Activated naive CD4-positive, alpha-beta T cell treated with anti-CD3 and anti-CD28 coated beads, Interleukin-2, amount 50 U/mL, for 72 hours (primary cell): Measurements from ENCODE around the gene KRT3. TPM values are rescaled to one million over a fixed set of nuclear protein-coding genes. Genes with fewer than 3 reads are reported as not detected.
"Not testable (repeated sequence)": the region's sequence is repeated elsewhere in the genome, so short reads cannot be mapped to it uniquely, and the experiment has no call there.

Experiments
- ATAC-seq, 2 donors: fragments of 150-1000 bp; cut with Tn5 transposase; 2 replicates each; pipeline ENCODE4 v1.10.0; 2021; ENCODE audit warnings: mild to moderate bottlenecking in 2 of 2, moderate library complexity in 2 of 2
- DNase-seq, 2 donors: peaks; one replicate each; pipeline ENCODE4 v3.0.0; 2021 to 2022; ENCODE audit warnings: low spot score in 2 of 2
- H3K27ac Mint-ChIP-seq, 2 donors: one replicate each; pipeline ENCODE4 v1.8.0; 2022; ENCODE audit warnings: mild to moderate bottlenecking in 2 of 2, mixed read lengths in 2 of 2
- H3K36me3 Mint-ChIP-seq, 2 donors: one replicate each; pipeline ENCODE4 v1.8.0; 2022; ENCODE audit warnings: mixed read lengths in 2 of 2
- H3K9me3 Mint-ChIP-seq, 2 donors: one replicate each; pipeline ENCODE4 v1.8.0; 2022; ENCODE audit warnings: mixed read lengths in 2 of 2
- total RNA-seq, 2 donors: library from RNA; stranded (reverse); gene quantifications; one replicate each; pipeline ENCODE4 v1.2.3, GENCODE V29; 2022

Gene KRT3
- total RNA-seq, 2 donors from 2014 or later: 0.09 TPM; not detected in 1

DNA sequence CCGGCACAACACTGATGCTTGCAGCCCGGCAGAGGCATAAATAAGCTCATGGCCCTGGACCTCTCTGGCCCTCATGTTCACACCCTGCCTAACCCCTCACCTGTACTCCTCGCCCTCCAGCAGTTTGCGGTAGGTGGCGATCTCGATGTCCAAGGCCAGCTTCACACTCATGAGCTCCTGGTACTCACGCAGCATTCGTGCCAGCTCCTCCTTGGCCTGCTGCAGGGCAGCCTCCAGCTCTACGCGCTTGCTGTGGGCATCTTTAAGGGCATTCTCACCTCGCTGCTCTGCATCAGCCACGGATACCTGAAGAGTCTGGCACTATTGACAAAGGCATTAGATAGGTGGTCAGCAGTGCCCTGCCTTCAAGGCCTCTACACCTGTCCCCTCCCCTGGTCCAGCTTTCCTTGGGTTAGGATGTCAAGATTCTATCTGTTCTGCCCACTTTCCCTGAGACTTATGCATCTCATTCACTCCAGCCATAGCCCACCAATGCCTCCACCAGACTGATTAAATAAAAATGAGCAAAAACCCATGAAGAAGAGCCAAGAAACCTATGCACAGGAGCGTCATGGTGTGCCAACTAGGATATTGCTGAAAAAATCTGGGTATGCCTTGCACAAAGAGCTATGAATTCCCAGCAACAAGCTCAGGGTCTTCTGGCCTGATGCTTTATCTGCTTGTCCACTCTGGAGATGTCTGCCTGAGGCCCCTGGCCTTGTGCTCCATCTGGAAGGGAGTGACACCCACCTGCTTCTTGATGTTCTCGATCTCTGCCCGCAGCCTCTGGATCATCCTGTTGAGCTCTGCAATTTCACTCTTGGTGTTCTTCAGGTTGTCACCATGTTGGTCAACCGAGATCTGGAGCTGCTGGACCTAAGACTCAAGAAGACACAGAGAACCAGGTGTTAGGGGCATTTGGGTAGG, 11.9 kb upstream of the KRT3 start:
- ATAC-seq (no peak), DNase-seq (no peak)
- Mint-ChIP-seq H3K36me3 (no peaks in the 10 kb centered on the region), H3K9me3 (no peaks in the 10 kb centered on the region), H3K27ac (no peak overlapping the region)

DNA sequence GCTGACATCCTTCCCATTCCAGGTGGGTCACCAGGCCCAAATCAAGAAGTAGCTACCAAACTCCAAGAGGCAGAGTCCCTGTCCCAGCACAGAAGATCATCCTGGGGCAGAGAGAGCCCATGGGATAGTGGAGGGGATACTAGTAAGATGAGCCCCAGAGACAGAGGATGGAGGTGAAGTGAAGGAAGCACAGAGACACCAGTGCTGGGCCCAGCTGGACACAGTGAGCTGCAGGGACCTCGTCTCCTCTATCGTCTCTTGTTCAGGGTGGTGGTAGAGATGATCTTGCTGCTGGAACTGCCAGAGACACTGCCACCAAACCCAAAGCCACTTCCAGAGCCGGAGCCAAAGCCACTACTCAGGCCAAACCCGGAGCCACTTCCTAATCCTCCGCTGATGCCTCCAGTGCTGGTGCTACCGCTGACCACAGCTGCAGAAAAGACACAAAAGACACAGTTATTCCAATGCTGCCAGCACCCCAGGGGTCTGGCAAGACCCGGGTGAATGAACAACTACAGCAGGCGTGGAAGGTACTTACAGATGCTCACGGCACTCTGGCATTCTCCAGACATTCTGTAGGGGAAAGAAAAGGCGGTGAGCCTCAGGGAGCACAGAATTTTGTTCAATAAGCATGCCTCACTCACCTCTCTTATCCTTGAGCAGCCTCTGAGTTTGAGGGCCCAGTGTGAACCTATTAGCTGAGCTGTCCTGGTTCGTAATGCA, 11.1 kb upstream of the KRT3 start:
- no peak for ATAC-seq
- H3K27ac Mint-ChIP-seq: no peak overlapping the region

DNA sequence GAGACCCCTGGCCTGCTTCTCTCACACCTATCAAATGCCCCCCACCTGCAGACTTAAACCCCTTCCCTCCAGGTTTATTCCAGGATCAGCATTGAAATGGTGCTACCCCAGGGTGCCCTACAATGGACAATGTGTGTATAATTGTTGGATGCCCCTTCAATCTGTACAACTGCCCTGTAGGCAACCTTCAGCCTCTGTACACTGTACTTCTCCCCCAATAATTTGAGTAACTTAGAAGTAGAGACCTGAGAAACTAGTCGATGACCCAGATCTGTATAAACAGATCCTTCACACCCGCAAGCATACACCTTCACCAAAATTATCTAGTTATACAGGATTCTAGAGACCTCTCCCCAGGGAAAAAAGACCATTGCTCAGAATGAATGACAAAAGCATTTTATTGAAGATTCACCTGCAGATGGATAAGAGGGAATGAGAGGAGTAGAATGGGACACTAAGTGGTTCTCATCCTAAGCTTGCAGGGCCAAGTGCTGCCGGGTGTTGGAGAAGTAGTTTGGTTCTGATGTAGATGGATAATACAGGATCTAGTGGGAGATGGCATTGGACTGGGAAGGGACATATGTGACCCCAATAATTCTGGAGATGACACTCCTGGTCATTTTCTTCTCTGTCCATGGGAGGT, 10.4 kb upstream of the KRT3 start:
- ATAC-seq (no peak), DNase-seq (no peak)
- Mint-ChIP-seq H3K9me3 (no peaks in the 10 kb centered on the region), H3K27ac (no peak overlapping the region), H3K36me3 (no peaks in the 10 kb centered on the region)

More for the DNA sequence above, 11.1 kb upstream of the KRT3 start:
- Mint-ChIP-seq H3K9me3 (no peaks in the 10 kb centered on the region), H3K36me3 (no peaks in the 10 kb centered on the region)
- DNase-seq: no peak

DNA sequence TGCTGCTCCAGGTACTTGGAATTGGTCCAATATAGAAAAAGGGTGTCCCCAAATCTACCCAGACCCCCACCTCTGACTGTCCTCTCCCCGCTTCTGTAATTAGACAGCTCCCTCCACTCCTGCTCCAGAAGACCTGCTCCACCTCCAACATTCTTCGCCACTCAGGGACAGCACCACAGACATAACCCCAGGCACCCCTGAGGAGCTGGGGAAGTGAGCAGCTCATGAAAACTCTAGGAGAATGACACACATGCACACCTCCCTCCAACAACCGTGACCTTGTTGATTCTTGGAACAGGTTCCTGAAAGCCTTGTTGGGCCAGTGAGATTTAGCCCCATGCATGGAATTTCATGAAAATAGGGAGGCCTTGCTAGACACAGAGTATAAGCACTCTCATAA, 9.8 kb upstream of the KRT3 start:
- no peak for DNase-seq
- Mint-ChIP-seq H3K27ac (no peak overlapping the region), H3K36me3 (no peaks in the 10 kb centered on the region), H3K9me3 (no peaks in the 10 kb centered on the region)
- ATAC-seq: no peak

DNA sequence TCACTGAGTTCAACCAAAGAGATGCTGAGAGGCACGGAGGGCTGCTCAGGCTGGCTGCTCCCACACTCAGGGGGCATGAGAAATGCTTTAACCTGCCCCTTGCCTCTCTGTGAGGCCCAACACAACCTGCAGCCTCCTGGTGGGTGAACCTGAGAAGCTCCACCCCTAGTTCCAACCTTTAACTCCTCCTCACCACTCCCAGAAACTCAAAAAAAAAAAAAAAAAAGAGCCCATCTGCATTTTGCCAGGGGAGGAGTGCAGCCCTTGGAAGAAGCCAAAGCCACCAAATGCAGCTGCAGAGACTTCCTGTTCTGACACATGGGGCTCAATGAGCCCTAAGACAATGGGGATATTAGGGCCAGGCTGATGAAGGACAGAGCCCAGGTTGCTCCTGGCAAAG, 9.1 kb upstream of the KRT3 start:
- ATAC-seq (no peak), DNase-seq (no peak)
- Mint-ChIP-seq H3K9me3 (no peaks in the 10 kb centered on the region), H3K36me3 (no peaks in the 10 kb centered on the region), H3K27ac (no peak overlapping the region)

DNA sequence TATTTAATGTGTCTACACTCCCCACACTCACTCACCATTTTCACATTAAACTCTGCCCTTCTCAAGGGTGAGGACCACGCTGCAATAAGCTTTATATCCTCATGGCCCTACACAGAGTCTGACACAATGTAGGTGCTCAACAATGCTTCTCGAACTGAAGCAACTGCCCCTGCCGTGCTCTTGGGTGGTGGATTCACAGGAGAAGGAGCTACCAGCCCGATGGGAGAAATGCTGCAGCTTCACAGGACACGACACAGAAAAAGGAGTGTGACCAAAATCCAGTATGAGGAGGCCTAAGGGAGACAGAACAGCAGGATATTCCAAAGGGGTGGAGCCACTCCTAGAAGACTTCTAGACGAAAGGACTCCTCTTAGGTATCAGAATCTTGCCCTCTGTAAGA, 6.5 kb upstream of the KRT3 start:
- H3K36me3 Mint-ChIP-seq: no peaks in the 10 kb centered on the region
- DNase-seq: no peak
- ATAC-seq: no peak
- no peaks in the 10 kb centered on the region for H3K9me3 Mint-ChIP-seq
- no peak overlapping the region for H3K27ac Mint-ChIP-seq

DNA sequence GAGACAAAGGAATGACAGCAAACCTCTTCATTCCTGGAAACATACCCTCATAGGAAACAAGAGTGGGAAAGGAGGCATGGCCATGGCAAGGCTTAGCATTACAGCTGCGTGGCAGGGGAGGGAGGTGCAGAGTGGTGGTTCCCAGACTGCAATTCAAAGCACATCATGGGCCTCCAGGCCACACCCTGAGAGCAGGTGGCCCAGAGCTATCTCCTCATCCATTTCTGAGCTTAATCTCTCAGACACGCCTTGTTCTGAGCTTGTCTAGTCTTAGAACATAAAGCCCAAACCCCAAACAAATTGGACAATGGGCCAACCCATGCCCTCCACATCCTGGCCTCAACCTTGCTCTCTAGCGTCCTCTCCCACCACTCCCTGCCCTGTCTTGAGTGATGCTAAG, 5.9 kb upstream of the KRT3 start:
- Mint-ChIP-seq H3K9me3 (no peaks in the 10 kb centered on the region), H3K27ac (no peak overlapping the region), H3K36me3 (no peaks in the 10 kb centered on the region)
- DNase-seq (no peak), ATAC-seq (no peak)

DNA sequence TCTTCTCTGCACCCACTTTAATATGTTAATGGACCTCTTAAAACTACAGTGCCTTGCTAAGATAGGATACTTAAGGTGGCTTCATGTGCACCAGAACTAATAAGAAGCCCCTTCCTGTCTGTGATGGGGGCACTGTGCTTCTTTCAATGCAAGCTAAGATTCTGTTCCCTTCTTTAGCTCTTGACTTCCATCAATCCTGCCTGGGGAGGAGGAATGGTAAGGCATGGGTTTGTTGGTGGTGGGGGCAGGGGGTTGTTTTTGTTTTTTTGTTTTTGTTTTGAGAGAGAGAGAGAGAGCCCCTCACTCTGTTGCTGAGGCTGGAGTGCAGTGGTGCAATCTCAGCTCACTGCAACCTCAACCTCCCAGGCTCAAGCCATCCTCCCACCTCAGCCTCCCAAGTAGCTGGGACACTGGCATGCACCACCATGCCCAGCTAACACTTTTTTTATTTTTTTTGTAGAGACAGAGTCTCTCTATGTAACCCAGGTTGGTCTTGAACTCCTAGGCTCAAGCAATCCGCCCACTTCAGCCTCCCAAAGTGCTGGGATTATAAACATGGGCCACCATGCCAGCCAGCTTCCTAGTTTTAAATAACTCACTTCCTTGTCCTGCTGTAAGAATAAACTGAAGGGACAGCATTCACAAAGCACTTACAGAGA, 4.5 kb upstream of the KRT3 start:
- Mint-ChIP-seq H3K9me3 (no peaks in the 10 kb centered on the region), H3K36me3 (no peaks in the 10 kb centered on the region), H3K27ac (peak overlapping the region; percentile 37 to 52)
- DNase-seq (no peak), ATAC-seq (no peak)

DNA sequence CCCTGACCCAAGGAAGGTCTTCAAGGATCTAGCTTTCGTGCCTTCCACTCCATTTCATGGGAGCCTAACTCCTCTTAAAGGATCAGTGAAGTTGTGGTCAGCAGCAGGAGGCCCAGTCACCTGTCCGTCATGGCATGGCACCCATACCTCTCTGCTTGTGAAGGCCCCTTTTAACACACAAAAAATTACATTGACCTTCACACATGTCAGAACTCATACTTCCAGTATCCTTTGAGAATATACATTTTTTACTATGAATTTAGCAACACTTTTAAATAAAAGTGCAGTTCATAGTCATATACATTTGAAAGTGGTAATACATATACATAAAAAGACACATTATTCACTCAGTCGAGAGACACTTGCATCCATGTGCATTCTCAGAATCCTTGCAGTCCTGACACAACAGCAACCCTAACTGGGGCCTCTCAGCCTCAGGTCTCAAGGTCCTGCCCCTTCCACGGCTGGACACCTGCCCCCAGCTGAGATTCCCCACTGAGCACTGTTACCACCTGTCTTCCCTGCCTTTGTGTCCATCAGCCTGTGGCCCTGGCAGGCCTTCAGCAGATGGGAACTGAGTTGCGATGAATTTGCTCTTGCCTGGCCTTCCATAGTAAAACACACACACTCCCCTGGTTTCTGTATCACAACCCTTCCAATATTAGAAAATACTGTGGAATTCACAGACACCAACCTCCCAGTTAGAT, 3.7 kb upstream of the KRT3 start:
- ATAC-seq (no peak), DNase-seq (no peak)
- H3K27ac Mint-ChIP-seq: no peak overlapping the region

DNA sequence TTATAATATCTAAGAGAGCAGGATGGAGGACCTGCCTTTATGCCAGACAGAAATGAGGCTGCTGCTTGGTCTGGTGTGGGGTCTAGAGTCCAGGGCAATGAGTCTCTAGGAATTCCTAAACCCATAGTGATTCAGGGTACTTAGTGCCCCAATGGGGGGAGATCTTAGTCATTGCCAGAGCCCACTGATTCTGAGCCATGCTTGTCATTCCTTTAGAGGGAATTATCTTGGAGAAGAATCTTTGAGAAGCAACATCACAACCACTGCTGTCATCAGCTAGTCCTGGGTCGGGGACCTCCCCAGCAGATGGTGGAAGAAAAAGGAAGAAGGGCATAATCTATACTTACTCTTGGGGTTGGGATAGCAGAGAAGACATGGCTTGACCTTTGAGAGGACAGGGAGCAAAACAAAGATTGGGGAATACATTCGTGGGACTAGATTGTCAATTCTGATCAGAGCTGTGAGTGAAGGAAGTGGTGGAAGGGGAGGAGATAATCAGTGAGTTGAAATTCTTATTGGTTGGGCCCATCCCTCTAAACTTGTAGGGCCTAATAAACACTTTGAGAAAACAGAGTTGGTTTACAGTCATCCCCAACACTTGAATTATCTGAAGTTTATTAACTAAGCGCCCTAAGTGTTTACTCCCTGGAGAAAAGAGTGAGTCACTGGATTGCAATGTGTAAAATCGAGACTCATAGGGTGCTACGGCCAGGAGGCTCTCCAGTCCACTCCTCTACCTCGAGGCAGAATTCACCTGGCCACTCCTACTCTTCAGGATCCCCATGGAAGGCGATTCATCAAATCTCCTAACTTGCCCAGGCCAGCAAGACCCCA, 3.0 kb upstream of the KRT3 start:
- H3K9me3 Mint-ChIP-seq: no peaks in the 10 kb centered on the region
- ATAC-seq (no peak), DNase-seq (no peak)
- H3K27ac Mint-ChIP-seq: no peak overlapping the region
- no peaks in the 10 kb centered on the region for H3K36me3 Mint-ChIP-seq

More for the DNA sequence above, 3.7 kb upstream of the KRT3 start:
- Mint-ChIP-seq H3K9me3 (no peaks in the 10 kb centered on the region), H3K36me3 (no peaks in the 10 kb centered on the region)

DNA sequence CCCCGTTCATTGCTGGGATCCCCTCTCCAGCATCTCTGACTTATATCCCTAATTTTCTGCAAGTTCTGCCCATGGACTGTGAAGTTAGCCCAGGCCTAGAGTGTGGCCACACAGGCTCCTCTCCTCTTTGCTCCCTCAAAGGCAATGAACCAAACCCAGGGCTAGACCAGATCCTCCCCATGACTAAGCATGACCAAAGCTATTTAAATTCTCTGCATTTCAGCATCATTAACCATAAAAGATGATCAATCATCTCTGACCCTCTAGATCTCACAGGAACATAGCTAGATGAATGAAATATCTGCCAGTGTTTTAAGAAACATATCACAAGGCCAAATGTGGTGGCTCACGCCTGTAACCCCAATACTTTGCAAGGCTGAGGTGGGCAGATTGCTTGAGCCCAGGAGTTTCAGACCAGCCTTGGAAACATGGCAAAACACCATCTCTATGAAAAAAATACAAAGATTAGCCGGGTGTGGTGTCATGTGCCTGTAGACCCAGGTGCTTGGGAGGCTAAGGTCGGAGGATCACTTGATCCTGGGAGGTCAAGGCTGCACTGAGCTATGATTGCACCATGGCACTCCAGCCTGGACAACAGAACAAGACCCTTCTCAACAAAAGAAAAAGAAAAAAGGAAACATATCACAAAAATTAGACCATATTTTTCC, 2.2 kb upstream of the KRT3 start:
- H3K27ac Mint-ChIP-seq: no peak overlapping the region
- DNase-seq (no peak), ATAC-seq (no peak)
- no peaks in the 10 kb centered on the region for H3K9me3 Mint-ChIP-seq
- H3K36me3 Mint-ChIP-seq: no peaks in the 10 kb centered on the region

DNA sequence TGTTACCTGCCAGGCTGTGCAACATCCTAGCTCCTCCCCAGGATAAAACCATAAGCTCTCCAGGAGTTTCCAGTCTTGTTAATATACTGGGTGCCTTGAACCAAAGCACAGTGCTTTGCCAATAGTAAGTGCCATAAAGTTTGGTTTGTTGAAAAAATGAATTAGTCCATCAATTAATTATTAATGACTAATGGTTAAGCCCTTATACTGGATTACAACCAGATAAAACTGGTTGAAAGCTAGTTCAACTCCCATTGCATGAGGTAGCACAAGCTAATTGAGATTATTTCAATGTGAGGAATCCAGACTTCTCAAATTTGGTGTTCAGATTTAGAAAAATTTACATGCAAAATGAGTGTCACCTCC, 1.6 kb upstream of the KRT3 start:
- ATAC-seq: no peak
- Mint-ChIP-seq H3K36me3 (no peaks in the 10 kb centered on the region), H3K9me3 (no peaks in the 10 kb centered on the region), H3K27ac (no peak overlapping the region)
- DNase-seq: no peak

DNA sequence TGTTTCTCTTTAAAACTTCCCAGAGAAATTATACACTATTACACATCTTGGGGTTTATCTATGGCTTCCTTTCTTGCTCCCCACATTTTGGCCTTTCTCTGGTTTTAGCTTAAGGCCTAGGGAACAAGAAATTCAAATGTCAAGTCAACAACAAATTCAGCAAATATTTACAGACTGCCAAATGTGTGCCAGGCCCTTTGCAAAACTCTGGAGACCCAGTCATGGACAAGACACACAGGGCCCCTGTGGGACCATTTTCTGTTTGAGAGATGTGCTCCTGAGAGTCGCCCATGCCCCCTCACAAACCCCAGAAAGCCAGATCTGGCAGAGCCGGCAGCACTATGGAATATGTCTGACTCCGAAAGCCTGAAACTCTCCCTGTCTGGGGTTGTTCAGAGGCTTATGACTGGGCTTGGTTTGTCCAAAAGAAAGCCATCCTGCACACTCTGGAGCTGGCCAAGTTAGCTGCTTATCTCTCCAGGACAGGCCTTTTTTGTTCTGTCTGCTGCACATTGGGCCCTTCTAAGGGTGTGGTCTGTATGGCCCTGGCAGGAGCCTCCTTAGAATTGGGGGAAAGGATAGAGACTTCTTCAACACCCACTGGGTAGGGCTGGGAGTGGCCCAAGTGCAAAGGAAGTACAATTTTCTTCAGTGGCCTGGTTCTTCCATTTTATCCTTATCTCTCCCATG, 1.1 kb upstream of the KRT3 start:
- no peaks in the 10 kb centered on the region for H3K9me3 Mint-ChIP-seq
- H3K36me3 Mint-ChIP-seq: no peaks in the 10 kb centered on the region
- H3K27ac Mint-ChIP-seq: no peak overlapping the region

DNA sequence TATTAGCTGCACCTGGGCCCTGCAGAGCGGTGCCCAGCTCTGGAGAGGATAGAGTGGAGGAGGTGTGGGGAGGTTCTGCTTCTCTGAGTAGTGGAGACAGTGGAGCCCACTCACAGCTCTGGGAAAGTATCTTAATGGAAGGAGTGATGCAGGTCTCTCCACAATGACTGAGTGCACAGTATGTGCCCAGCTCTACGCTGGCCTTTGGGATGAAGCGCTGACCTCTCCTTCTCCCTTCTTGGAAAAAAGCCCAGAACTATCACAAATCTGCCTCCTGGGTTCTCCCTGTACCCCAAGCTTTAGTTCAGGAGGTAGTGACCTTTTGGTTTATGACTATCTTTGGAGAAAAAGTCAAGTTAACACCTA, 495 bp upstream of the KRT3 start:
- no peak for DNase-seq
- no peak for ATAC-seq
- no peaks in the 10 kb centered on the region for H3K36me3 Mint-ChIP-seq
- no peaks in the 10 kb centered on the region for H3K9me3 Mint-ChIP-seq
- H3K27ac Mint-ChIP-seq: no peak overlapping the region

More for the DNA sequence above, 1.1 kb upstream of the KRT3 start:
- ATAC-seq (no peak), DNase-seq (no peak)

DNA sequence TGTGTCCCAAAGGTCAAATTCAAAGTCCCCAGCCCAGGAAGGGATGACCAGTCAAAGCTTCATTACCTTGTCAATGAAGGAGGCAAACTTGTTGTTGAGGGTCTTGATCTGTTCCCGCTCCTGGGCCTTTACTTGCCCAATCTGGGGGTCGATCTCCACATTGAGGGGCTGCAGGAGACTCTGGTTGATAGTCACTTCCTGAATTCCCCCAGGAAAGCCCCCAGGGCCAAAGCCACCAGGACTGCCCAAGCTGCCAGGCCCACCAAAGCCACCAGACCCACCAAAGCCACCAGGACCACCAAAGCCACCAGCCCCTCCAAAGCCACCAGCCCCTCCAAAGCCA, 614 bp downstream of the KRT3 start:
- not testable (repeated sequence) for ATAC-seq, H3K9me3 Mint-ChIP-seq, DNase-seq, H3K36me3 Mint-ChIP-seq, H3K27ac Mint-ChIP-seq
